Measurements from ENCODE around the gene PRDM2. TPM values are rescaled to one million over a fixed set of nuclear protein-coding genes. Genes with fewer than 3 reads are reported as not detected.

PRDM2 gene
- total RNA-seq, 1 experiment from 2014 or later = 64.2 TPM

- ChIA-PET POLR2A (ENCODE audit: low non-redundant PET) (interaction anchor here (0.6 kb wide), 1 partner anchor 58 kb away, joined by 3 read pairs; no protein-coding TSS in a partner anchor), CTCF (no interaction called here)
- TF ChIP-seq EZH2 (IDR thresholded peaks at IDR 0.05; ENCODE audit: borderline replicate concordance, low read depth, low read length, poor library complexity, severe bottlenecking) (no peak), CTCF (conservative IDR thresholded peaks at IDR 0.05; ENCODE audit: low read depth, low read length) (no peak)
- Histone ChIP-seq H3K4me1 (ENCODE audit: insufficient read depth, low read length, poor library complexity, severe bottlenecking) (peaks cover 10% of the 10 kb centered on the region), H3K4me3 (ENCODE audit: low read depth, low read length, poor library complexity, severe bottlenecking) (no peak overlapping the region), H3K36me3 (ENCODE audit: insufficient read depth, low read length, poor library complexity, severe bottlenecking) (no peaks in the 10 kb centered on the region), H3K27me3 (replicated peaks; ENCODE audit: insufficient read depth, low read depth, low read length, poor library complexity) (no peaks in the 10 kb centered on the region), H3K9me3 (ENCODE audit: low read depth, low read length, poor library complexity, severe bottlenecking) (no peaks in the 10 kb centered on the region), H3K27ac (ENCODE audit: low read depth, low read length, poor library complexity, severe bottlenecking) (no peak overlapping the region)
- BruUV-seq (replicated peaks) = no TSS peak
- no peak for DNase-seq (ENCODE audit: low spot score)
- intact Hi-C loops (cut with micrococcal nuclease; ENCODE audit: unreplicated experiment) = loop anchor here (5.0 kb wide), 1 partner anchor 34 kb away; no protein-coding TSS in a partner anchor
Observed at GRCh38 chr1:13746342-13746741, 46.4 kb downstream of the PRDM2 start.

GRCh38 chr1:13748610-13749505 is 48.9 kb downstream of the PRDM2 start:
- POLR2A ChIA-PET (ENCODE audit: low non-redundant PET) = interaction anchor here (0.6 kb wide), 1 partner anchor 1182 kb away, joined by 4 read pairs; no protein-coding TSS in a partner anchor
- H3K36me3 ChIP-seq (ENCODE audit: insufficient read depth, low read length, poor library complexity, severe bottlenecking) = no peaks in the 10 kb centered on the region
- no peak for TF ChIP-seq EZH2 (IDR thresholded peaks at IDR 0.05; ENCODE audit: borderline replicate concordance, low read depth, low read length, poor library complexity, severe bottlenecking)
- peak; percentile 36; the same call in 1 of the 2 replicates for TF ChIP-seq CTCF (conservative IDR thresholded peaks at IDR 0.05; ENCODE audit: low read depth, low read length)
- CTCF ChIA-PET = interaction anchor here (0.6 to 1.0 kb wide), 2 partner anchors 86 to 1941 kb away, joined by 3 to 7 read pairs; no protein-coding TSS in a partner anchor
- DNase-seq (ENCODE audit: low spot score) = peak; percentile 98
- H3K27ac ChIP-seq (ENCODE audit: low read depth, low read length, poor library complexity, severe bottlenecking) = peak overlapping the region; percentile 83
- H3K9me3 ChIP-seq (ENCODE audit: low read depth, low read length, poor library complexity, severe bottlenecking) = no peaks in the 10 kb centered on the region
- no peaks in the 10 kb centered on the region for H3K27me3 ChIP-seq (replicated peaks; ENCODE audit: insufficient read depth, low read depth, low read length, poor library complexity)
- intact Hi-C loops (cut with micrococcal nuclease; ENCODE audit: unreplicated experiment) = loop anchor here (5.0 kb wide), 1 partner anchor 37 kb away; no protein-coding TSS in a partner anchor
- H3K4me3 ChIP-seq (ENCODE audit: low read depth, low read length, poor library complexity, severe bottlenecking) = peak overlapping the region; percentile 90
- BruUV-seq (replicated peaks) = TSS peak; percentile 89
- peaks cover 18% of the 10 kb centered on the region for H3K4me1 ChIP-seq (ENCODE audit: insufficient read depth, low read length, poor library complexity, severe bottlenecking)

GRCh38 chr1:13749543-13750341 is 49.8 kb downstream of the PRDM2 start:
- no peaks in the 10 kb centered on the region for H3K27me3 ChIP-seq (replicated peaks; ENCODE audit: insufficient read depth, low read depth, low read length, poor library complexity)
- H3K9me3 ChIP-seq (ENCODE audit: low read depth, low read length, poor library complexity, severe bottlenecking) = no peaks in the 10 kb centered on the region
- TF ChIP-seq CTCF (conservative IDR thresholded peaks at IDR 0.05; ENCODE audit: low read depth, low read length) (no peak), EZH2 (IDR thresholded peaks at IDR 0.05; ENCODE audit: borderline replicate concordance, low read depth, low read length, poor library complexity, severe bottlenecking) (no peak)
- peak; percentile 51 for DNase-seq (ENCODE audit: low spot score)
- H3K4me3 ChIP-seq (ENCODE audit: low read depth, low read length, poor library complexity, severe bottlenecking) = peak overlapping the region; percentile 90
- intact Hi-C loops (cut with micrococcal nuclease; ENCODE audit: unreplicated experiment) = loop anchor here (5.0 kb wide), 1 partner anchor 37 kb away; no protein-coding TSS in a partner anchor
- ChIA-PET POLR2A (ENCODE audit: low non-redundant PET) (interaction anchor here (0.6 kb wide), 1 partner anchor 1181 kb away, joined by 4 read pairs; no protein-coding TSS in a partner anchor), CTCF (interaction anchor here (1.0 kb wide), 1 partner anchor 87 kb away, joined by 7 read pairs; no protein-coding TSS in a partner anchor)
- peaks cover 18% of the 10 kb centered on the region for H3K4me1 ChIP-seq (ENCODE audit: insufficient read depth, low read length, poor library complexity, severe bottlenecking)
- H3K27ac ChIP-seq (ENCODE audit: low read depth, low read length, poor library complexity, severe bottlenecking) = peak overlapping the region; percentile 81
- no TSS peak for BruUV-seq (replicated peaks)
- H3K36me3 ChIP-seq (ENCODE audit: insufficient read depth, low read length, poor library complexity, severe bottlenecking) = no peaks in the 10 kb centered on the region
